HepG2 (cell line): ENCODE data around the gene TPM3. TPM values are rescaled to one million over a fixed set of nuclear protein-coding genes. Genes with fewer than 3 reads are reported as not detected.
A peak's percentile ranks its signal among the peaks of the same experiment; 100 is the strongest.

ENCODE experiments used
- ARHGAP35 ChIP-seq: sonication (generic); formaldehyde crosslinking; IDR thresholded peaks from 2 replicates; pipeline ENCODE4 v1.9.0; 2022; ENCODE audit warnings: mild to moderate bottlenecking, inconsistent platforms, moderate library complexity, missing genetic modification reagents, borderline replicate concordance
- FOXA3 ChIP-seq: IDR thresholded peaks from 2 replicates; pipeline ENCODE4 v1.6.1; 2016; ENCODE audit warnings: missing genetic modification reagents, missing compliant biosample characterization
- GPN1 ChIP-seq: sonication (generic); formaldehyde crosslinking; IDR thresholded peaks from 2 replicates; pipeline ENCODE4 v1.5.1; 2020; ENCODE audit warnings: missing genetic modification reagents, borderline replicate concordance
- MED1 ChIP-seq: sonication (generic); formaldehyde crosslinking; IDR thresholded peaks from 2 replicates; pipeline ENCODE4 v1.4.0; 2020; ENCODE audit warnings: missing genetic modification reagents
- NCOR1 ChIP-seq: fragments of 200-600 bp; sonication (generic); IDR thresholded peaks from 2 replicates; pipeline ENCODE4 v1.7.0; 2017; ENCODE audit warnings: antibody characterized with exemption, low read length, borderline replicate concordance
- NFATC3 ChIP-seq: sonication (generic); formaldehyde crosslinking; IDR thresholded peaks from 2 replicates; pipeline ENCODE4 v1.5.1; 2020; ENCODE audit warnings: mild to moderate bottlenecking, missing genetic modification reagents
- PAWR ChIP-seq: sonication (generic); formaldehyde crosslinking; IDR thresholded peaks from 2 replicates; pipeline ENCODE4 v1.4.0; 2020; ENCODE audit warnings: missing genetic modification reagents, mild to moderate bottlenecking, borderline replicate concordance
- SATB2 ChIP-seq: sonication (generic); formaldehyde crosslinking; IDR thresholded peaks from 2 replicates; pipeline ENCODE4 v1.5.0; 2020; ENCODE audit warnings: missing genetic modification reagents
- TAF15 ChIP-seq: fragments of 200-400 bp; formaldehyde crosslinking; IDR thresholded peaks from one replicate; pipeline ENCODE4 v1.6.1; 2018; ENCODE audit warnings: mild to moderate bottlenecking, low read depth, low read length; ENCODE audit not compliant: poor library complexity, severe bottlenecking
- ZNF75D ChIP-seq: sonication (generic); formaldehyde crosslinking; IDR thresholded peaks from 2 replicates; pipeline ENCODE4 v1.8.1; 2023; ENCODE audit warnings: missing genetic modification reagents, mild to moderate bottlenecking, borderline replicate concordance
- ZNF792 ChIP-seq: IDR thresholded peaks from 2 replicates; pipeline ENCODE4 v1.6.1; 2016
- polyA plus RNA-seq, 8 experiments: library from polyadenylated mRNA; depleted of rRNA in 3 of 8; stranded (reverse) in 7 of 8; unstranded in 1 of 8; fragments of >200 nt; fragmentation: Illumina TruSeq in 4 of 8; extraction: Trizol in 4 of 8; gene quantifications; 2 replicates each; pipeline versions ENCODE4 v1.2.1 to v1.2.3, GENCODE V29; 2011 to 2016; ENCODE audit warnings: low read depth in 4 of 8, missing spikeins in 1 of 8, mixed read lengths in 1 of 8; ENCODE audit not compliant: insufficient read depth in 1 of 8
- total RNA-seq, 5 experiments: library from RNA; depleted of rRNA; stranded (reverse); fragments of >200 nt; fragmentation: Illumina TruSeq; extraction: Trizol; gene quantifications; 2 replicates each; pipeline ENCODE4 v1.2.3, GENCODE V29; 2016; ENCODE audit warnings: low read depth in 1 of 5
- TF ChIP-seq, protein P1 (sequence below), 2 experiments: IDR thresholded peaks; 2 replicates each; pipeline ENCODE4 v1.6.1; 2011 to 2012; ENCODE audit warnings: low read length in 2 of 2, borderline replicate concordance in 1 of 2, low read depth in 1 of 2, mild to moderate bottlenecking in 1 of 2, moderate library complexity in 1 of 2
- TF ChIP-seq, protein P2 (sequence below): fragments of 450-650 bp; IDR thresholded peaks from 2 replicates; pipeline ENCODE4 v1.6.1; 2017; ENCODE audit warnings: mild to moderate bottlenecking
- TF ChIP-seq, protein P3 (sequence below): sonication (generic); formaldehyde crosslinking; IDR thresholded peaks from 2 replicates; pipeline ENCODE4 v1.4.0; 2020; ENCODE audit warnings: missing genetic modification reagents, borderline replicate concordance
- TF ChIP-seq, protein P4 (sequence below): sonication (generic); formaldehyde crosslinking; IDR thresholded peaks from 2 replicates; pipeline ENCODE4 v1.9.0; 2021; ENCODE audit warnings: missing genetic modification reagents, borderline replicate concordance
- TF ChIP-seq, protein P5 (sequence below): sonication (generic); formaldehyde crosslinking; IDR thresholded peaks from 2 replicates; pipeline ENCODE4 v1.8.1; 2023; ENCODE audit warnings: mild to moderate bottlenecking, missing genetic modification reagents, borderline replicate concordance

Gene TPM3
- total and polyA plus RNA-seq, 2 of the 13 experiments (the other 11 are each of a cell fraction or from before 2014, with no cell fraction given) = 160 to 307 TPM

DNA sequence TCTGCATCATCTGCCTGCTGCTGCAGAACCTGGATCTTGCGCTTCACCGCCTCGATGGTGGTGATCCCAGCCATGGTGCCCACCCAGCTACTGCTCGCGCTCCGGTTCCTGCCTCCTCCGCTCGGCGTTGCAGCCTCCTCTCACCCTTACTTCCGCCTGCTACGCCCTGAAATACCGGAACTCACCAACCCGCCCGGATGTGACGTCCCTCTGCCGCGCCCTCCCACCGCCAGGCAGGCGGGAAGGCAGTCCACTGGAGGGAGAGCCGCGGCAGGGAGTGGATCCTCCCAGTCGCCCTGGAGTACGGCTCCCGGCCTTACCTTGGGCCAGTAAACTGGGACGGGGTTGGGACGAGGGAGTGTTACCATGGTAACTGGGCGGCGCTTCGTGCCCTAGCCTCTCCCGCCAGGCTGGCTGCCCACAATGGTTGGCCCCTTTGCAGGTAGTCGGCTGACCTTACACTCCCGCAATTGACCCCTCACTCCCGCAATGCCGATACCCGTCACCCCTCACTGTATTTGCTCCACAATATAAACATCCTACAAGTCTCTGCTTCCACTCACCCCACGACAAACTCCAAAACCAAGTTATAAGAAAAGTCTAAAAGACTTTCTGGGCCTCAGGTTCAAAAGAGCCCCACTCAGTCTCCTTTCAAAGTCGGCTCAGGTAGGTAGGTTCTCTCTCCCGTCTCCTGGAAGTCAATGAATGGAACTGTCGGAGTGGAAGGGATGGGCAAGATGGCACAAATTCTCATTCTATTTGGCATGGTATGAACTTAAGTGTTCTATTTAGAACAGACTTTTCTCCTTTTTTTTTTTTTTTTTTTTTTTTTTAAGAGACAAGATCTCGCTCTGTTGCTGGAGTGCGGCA is 8.6 kb downstream of the TPM3 start (continued):
- TF ChIP-seq, protein P1, sequence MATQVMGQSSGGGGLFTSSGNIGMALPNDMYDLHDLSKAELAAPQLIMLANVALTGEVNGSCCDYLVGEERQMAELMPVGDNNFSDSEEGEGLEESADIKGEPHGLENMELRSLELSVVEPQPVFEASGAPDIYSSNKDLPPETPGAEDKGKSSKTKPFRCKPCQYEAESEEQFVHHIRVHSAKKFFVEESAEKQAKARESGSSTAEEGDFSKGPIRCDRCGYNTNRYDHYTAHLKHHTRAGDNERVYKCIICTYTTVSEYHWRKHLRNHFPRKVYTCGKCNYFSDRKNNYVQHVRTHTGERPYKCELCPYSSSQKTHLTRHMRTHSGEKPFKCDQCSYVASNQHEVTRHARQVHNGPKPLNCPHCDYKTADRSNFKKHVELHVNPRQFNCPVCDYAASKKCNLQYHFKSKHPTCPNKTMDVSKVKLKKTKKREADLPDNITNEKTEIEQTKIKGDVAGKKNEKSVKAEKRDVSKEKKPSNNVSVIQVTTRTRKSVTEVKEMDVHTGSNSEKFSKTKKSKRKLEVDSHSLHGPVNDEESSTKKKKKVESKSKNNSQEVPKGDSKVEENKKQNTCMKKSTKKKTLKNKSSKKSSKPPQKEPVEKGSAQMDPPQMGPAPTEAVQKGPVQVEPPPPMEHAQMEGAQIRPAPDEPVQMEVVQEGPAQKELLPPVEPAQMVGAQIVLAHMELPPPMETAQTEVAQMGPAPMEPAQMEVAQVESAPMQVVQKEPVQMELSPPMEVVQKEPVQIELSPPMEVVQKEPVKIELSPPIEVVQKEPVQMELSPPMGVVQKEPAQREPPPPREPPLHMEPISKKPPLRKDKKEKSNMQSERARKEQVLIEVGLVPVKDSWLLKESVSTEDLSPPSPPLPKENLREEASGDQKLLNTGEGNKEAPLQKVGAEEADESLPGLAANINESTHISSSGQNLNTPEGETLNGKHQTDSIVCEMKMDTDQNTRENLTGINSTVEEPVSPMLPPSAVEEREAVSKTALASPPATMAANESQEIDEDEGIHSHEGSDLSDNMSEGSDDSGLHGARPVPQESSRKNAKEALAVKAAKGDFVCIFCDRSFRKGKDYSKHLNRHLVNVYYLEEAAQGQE (IDR thresholded peaks at IDR 0.05; ENCODE audit: borderline replicate concordance in 1 of 2, low read depth in 1 of 2, low read length in 2 of 2) = no peak
- TF ChIP-seq NCOR1 (peak; percentile 12; the same call in 1 of the 2 replicates), GPN1 (CRISPR knock-in tag) (peak; percentile 10; the same call in 1 of the 2 replicates), SATB2 (CRISPR knock-in tag) (no peak), FOXA3 (CRISPR knock-in tag) (peak; percentile 71), TAF15 (no peak), MED1 (peak; percentile 80), ZNF75D (CRISPR knock-in tag) (no peak), ARHGAP35 (CRISPR knock-in tag) (peak; percentile 80; the same call in 1 of the 2 replicates), ZNF792 (CRISPR knock-in tag) (peak; percentile 71; the same call in 1 of the 2 replicates), PAWR (no peak), NFATC3 (0 out of 2 replicates have a peak, but pooled peaks have one; percentile 73)
- TF ChIP-seq, protein P2, sequence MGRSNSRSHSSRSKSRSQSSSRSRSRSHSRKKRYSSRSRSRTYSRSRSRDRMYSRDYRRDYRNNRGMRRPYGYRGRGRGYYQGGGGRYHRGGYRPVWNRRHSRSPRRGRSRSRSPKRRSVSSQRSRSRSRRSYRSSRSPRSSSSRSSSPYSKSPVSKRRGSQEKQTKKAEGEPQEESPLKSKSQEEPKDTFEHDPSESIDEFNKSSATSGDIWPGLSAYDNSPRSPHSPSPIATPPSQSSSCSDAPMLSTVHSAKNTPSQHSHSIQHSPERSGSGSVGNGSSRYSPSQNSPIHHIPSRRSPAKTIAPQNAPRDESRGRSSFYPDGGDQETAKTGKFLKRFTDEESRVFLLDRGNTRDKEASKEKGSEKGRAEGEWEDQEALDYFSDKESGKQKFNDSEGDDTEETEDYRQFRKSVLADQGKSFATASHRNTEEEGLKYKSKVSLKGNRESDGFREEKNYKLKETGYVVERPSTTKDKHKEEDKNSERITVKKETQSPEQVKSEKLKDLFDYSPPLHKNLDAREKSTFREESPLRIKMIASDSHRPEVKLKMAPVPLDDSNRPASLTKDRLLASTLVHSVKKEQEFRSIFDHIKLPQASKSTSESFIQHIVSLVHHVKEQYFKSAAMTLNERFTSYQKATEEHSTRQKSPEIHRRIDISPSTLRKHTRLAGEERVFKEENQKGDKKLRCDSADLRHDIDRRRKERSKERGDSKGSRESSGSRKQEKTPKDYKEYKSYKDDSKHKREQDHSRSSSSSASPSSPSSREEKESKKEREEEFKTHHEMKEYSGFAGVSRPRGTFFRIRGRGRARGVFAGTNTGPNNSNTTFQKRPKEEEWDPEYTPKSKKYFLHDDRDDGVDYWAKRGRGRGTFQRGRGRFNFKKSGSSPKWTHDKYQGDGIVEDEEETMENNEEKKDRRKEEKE = no peak
- TF ChIP-seq, protein P3, sequence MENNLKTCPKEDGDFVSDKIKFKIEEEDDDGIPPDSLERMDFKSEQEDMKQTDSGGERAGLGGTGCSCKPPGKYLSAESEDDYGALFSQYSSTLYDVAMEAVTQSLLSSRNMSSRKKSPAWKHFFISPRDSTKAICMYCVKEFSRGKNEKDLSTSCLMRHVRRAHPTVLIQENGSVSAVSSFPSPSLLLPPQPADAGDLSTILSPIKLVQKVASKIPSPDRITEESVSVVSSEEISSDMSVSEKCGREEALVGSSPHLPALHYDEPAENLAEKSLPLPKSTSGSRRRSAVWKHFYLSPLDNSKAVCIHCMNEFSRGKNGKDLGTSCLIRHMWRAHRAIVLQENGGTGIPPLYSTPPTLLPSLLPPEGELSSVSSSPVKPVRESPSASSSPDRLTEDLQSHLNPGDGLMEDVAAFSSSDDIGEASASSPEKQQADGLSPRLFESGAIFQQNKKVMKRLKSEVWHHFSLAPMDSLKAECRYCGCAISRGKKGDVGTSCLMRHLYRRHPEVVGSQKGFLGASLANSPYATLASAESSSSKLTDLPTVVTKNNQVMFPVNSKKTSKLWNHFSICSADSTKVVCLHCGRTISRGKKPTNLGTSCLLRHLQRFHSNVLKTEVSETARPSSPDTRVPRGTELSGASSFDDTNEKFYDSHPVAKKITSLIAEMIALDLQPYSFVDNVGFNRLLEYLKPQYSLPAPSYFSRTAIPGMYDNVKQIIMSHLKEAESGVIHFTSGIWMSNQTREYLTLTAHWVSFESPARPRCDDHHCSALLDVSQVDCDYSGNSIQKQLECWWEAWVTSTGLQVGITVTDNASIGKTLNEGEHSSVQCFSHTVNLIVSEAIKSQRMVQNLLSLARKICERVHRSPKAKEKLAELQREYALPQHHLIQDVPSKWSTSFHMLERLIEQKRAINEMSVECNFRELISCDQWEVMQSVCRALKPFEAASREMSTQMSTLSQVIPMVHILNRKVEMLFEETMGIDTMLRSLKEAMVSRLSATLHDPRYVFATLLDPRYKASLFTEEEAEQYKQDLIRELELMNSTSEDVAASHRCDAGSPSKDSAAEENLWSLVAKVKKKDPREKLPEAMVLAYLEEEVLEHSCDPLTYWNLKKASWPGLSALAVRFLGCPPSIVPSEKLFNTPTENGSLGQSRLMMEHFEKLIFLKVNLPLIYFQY (CRISPR knock-in tag) = peak; percentile 84
- TF ChIP-seq, protein P4, sequence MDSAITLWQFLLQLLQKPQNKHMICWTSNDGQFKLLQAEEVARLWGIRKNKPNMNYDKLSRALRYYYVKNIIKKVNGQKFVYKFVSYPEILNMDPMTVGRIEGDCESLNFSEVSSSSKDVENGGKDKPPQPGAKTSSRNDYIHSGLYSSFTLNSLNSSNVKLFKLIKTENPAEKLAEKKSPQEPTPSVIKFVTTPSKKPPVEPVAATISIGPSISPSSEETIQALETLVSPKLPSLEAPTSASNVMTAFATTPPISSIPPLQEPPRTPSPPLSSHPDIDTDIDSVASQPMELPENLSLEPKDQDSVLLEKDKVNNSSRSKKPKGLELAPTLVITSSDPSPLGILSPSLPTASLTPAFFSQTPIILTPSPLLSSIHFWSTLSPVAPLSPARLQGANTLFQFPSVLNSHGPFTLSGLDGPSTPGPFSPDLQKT = no peak
- TF ChIP-seq, protein P5, sequence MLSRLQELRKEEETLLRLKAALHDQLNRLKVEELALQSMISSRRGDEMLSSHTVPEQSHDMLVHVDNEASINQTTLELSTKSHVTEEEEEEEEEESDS (CRISPR knock-in tag) = no peak
